Neutrophil (primary cell): ENCODE data around the gene ATXN7.

Source experiments
- H3K27ac ChIP-seq: fragments of 200-600 bp; sonication (generic); 2 replicates; pipeline ENCODE4 v1.5.1; 2016; ENCODE audit warnings: mild to moderate bottlenecking, moderate library complexity
- H3K27me3 ChIP-seq: fragments of 200-600 bp; sonication (generic); 2 replicates; pipeline ENCODE4 v1.6.0; 2016; ENCODE audit warnings: mild to moderate bottlenecking
- H3K36me3 ChIP-seq: fragments of 200-600 bp; sonication (generic); 2 replicates; pipeline ENCODE4 v1.5.1; 2017
- H3K4me1 ChIP-seq, 2 experiments: fragments of 200-600 bp in 1 of 2; sonication (generic) in 1 of 2; 1 replicate in 1 of 2; 2 replicates in 1 of 2; pipeline versions ENCODE4 v1.5.1 to v1.6.1; 2013 to 2016; ENCODE audit warnings: low read depth in 1 of 2, low read length in 1 of 2, mild to moderate bottlenecking in 1 of 2, moderate library complexity in 1 of 2; ENCODE audit not compliant: control insufficient read depth in 1 of 2, insufficient read depth in 1 of 2
- H3K4me3 ChIP-seq, 2 experiments: fragments of 200-600 bp in 1 of 2; sonication (generic) in 1 of 2; 1 replicate in 1 of 2; 2 replicates in 1 of 2; pipeline ENCODE4 v1.5.1; 2013 to 2016; ENCODE audit warnings: low read depth in 1 of 2, low read length in 1 of 2, mild to moderate bottlenecking in 1 of 2, moderate library complexity in 1 of 2
- H3K9me3 ChIP-seq: fragments of 200-600 bp; sonication (generic); 2 replicates; pipeline ENCODE4 v1.5.1; 2016
- TF ChIP-seq, protein P1 (sequence below): fragments of 200-600 bp; sonication (generic); IDR thresholded peaks from 2 replicates; pipeline ENCODE4 v1.5.1; 2016; ENCODE audit warnings: antibody characterized with exemption

The ATXN7 gene

GRCh38 chr3:63947594-63947993 is 83.9 kb downstream of the ATXN7 start:
- H3K4me3 ChIP-seq: no peak overlapping the region
- H3K4me1 ChIP-seq: peaks cover 5 to 15% of the 10 kb centered on the region in 2 experiments
- TF ChIP-seq, protein P1, sequence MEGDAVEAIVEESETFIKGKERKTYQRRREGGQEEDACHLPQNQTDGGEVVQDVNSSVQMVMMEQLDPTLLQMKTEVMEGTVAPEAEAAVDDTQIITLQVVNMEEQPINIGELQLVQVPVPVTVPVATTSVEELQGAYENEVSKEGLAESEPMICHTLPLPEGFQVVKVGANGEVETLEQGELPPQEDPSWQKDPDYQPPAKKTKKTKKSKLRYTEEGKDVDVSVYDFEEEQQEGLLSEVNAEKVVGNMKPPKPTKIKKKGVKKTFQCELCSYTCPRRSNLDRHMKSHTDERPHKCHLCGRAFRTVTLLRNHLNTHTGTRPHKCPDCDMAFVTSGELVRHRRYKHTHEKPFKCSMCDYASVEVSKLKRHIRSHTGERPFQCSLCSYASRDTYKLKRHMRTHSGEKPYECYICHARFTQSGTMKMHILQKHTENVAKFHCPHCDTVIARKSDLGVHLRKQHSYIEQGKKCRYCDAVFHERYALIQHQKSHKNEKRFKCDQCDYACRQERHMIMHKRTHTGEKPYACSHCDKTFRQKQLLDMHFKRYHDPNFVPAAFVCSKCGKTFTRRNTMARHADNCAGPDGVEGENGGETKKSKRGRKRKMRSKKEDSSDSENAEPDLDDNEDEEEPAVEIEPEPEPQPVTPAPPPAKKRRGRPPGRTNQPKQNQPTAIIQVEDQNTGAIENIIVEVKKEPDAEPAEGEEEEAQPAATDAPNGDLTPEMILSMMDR: no peak
- no peaks in the 10 kb centered on the region for H3K27me3 ChIP-seq
- peak overlapping the region; percentile 24 for H3K27ac ChIP-seq
- H3K9me3 ChIP-seq: no peaks in the 10 kb centered on the region
- H3K36me3 ChIP-seq: peaks cover 14% of the 10 kb centered on the region

DNA sequence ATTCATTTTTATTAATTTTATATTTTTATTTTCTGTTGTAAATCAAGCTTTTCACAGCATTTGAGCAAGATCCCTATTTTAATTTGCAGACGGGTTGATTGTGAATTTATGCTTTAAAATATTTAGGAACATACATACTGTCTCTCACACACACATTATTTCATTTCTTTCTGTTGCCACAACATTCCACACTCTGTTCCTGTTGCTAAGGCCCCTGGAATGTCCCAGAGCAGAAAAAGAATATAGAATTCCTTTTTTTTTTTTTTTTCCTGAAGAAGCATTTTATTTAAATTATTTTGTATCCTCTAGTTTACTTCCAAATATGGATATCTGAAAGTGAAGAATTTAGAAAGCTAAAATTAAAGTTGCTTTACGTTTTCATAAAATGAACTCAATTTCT is 85.3 kb downstream of the ATXN7 start:
- Histone ChIP-seq H3K4me3 (no peak overlapping the region), H3K27me3 (no peaks in the 10 kb centered on the region), H3K4me1 (peaks cover 0 to 1% of the 10 kb centered on the region in 2 experiments), H3K9me3 (no peaks in the 10 kb centered on the region), H3K36me3 (peaks cover 26% of the 10 kb centered on the region), H3K27ac (no peak overlapping the region)
- TF ChIP-seq, protein P1: no peak

DNA sequence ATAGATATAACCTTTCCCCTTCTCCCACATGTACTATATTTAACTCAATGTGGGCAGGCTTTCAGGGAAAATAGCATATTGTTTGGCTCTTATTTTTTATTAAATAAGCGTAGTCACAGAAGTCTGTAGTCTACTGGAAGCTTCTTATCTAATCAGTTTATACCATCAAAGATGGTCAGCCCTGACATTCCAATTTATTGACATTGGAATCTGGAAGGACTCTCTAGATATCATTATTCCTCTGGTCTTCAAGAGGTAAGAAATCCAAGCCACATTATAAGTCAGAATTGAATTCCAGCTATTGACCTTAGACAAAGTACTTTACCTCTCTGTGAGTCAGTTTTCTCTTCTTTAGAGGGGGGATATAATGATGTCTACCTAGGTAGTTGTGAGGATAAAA is 87.0 kb downstream of the ATXN7 start:
- no peaks in the 10 kb centered on the region for H3K9me3 ChIP-seq
- peaks cover 23% of the 10 kb centered on the region for H3K36me3 ChIP-seq
- H3K4me1 ChIP-seq: no peaks in the 10 kb centered on the region
- no peaks in the 10 kb centered on the region for H3K27me3 ChIP-seq
- no peak overlapping the region for H3K4me3 ChIP-seq
- no peak overlapping the region for H3K27ac ChIP-seq
- TF ChIP-seq, protein P1: no peak

DNA sequence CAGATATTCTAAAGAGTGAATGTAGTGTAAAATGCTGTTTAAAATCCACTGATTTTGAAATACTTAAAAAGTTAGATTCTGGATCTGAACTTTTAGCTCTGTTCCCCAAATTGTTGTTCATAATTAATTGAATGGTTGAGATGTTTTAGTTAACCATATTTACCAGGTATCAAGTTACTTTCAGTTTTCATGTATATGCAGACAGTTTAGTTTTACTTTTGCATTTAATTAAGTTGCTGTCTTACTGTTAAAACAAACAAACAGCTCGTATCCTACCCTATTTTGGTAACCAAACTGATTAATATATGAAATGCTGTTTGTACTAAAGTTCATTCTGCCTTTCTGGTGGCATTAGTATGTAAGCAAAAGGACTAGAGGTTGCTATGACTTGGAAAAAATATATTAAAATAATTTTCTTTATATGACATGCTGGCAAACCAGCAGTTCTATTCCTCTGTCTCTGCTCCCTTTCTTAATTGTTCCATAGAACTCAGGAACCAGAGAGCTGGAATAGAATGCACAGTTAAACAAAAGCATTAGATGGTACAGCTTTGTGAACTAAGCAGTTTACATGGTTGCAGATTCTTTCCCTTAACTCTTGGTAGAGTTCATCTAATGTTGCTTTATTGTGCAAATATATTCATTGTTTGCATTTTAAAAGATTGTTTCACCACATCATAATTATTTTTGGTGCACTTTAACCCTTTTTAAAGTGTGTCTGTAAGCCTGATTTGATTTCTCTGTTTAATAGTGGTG is 88.0 kb downstream of the ATXN7 start:
- H3K36me3 ChIP-seq: peaks cover 30% of the 10 kb centered on the region
- TF ChIP-seq, protein P1: no peak
- H3K4me1 ChIP-seq: no peaks in the 10 kb centered on the region
- peak overlapping the region; percentile 11 for H3K27ac ChIP-seq
- no peaks in the 10 kb centered on the region for H3K9me3 ChIP-seq
- H3K4me3 ChIP-seq: no peak overlapping the region
- H3K27me3 ChIP-seq: no peaks in the 10 kb centered on the region

DNA sequence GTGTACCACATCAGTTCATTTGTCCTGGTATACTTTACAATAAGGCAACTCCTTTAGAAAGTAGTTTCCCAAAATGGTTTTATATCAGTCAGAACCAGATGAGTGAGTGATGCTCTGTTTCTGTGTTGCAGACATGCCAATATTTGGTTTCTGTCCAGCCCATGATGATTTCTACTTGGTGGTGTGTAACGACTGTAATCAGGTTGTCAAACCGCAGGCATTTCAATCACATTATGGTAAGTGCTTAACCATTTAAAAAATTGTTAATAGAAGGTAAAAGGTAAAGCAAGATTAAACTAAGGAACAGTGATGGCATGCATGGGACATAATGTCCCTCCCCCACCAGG is 88.6 kb downstream of the ATXN7 start:
- H3K36me3 ChIP-seq: peaks cover 33% of the 10 kb centered on the region
- no peak overlapping the region for H3K4me3 ChIP-seq
- no peaks in the 10 kb centered on the region for H3K9me3 ChIP-seq
- no peaks in the 10 kb centered on the region for H3K27me3 ChIP-seq
- peak overlapping the region; percentile 11 for H3K27ac ChIP-seq
- TF ChIP-seq, protein P1: no peak
- H3K4me1 ChIP-seq: no peaks in the 10 kb centered on the region
